NCI-H345 treated with DMSO at 0.1 percent for 48 hours (cell line): ENCODE results near the gene RGS19.

Experiments used
- DNase-seq: peaks from one replicate; lab custom pipeline; 2025; ENCODE audit not compliant: unreplicated experiment; lab: John Stamatoyannopoulos, UW

RGS19 gene

GRCh38 chr20:64108731-64109681 lies 29.7 kb upstream of the RGS19 start:
- no peak for DNase-seq

GRCh38 chr20:64107736-64108457 lies 28.6 kb upstream of the RGS19 start:
- DNase-seq: no peak

- DNase-seq: no peak
These were observed 27.8 kb upstream of the RGS19 start, which contains the start of gene NPBWR2 for GRCh38 chr20:64106981-64107735. NPBWR2 (minus strand) TSS chr20:64107565; CDS start chr20:64106831, 734 bp downstream.

DNA sequence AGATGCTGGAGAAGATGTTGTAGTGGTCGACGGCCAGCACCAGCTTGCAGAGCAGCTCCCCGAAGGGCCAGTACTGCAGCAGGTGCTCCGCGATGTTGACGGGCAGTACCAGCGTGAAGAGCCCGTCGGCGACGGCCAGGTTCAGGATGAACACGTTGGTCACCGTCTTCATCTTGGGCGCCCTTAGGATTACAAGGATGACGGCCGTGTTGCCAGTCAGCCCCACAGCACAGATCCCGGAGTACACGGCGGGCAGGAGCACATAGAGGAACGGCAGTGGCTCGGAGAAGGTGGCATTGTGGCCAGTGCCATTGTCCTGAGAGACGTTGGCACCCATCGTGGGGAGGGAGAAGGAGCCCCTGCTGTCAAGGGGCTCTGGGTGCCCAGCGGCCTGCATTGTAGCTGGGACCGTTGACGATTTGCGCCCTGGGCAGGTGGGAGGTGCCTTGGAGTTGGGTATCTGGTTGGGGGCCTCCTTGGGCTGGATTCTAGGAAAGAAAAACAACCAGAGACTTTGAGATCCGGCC lies 27.2 kb upstream of the RGS19 start:
- no peak for DNase-seq

- DNase-seq: no peak
These were observed 26.6 kb upstream of the RGS19 start for GRCh38 chr20:64105846-64106434.

DNA sequence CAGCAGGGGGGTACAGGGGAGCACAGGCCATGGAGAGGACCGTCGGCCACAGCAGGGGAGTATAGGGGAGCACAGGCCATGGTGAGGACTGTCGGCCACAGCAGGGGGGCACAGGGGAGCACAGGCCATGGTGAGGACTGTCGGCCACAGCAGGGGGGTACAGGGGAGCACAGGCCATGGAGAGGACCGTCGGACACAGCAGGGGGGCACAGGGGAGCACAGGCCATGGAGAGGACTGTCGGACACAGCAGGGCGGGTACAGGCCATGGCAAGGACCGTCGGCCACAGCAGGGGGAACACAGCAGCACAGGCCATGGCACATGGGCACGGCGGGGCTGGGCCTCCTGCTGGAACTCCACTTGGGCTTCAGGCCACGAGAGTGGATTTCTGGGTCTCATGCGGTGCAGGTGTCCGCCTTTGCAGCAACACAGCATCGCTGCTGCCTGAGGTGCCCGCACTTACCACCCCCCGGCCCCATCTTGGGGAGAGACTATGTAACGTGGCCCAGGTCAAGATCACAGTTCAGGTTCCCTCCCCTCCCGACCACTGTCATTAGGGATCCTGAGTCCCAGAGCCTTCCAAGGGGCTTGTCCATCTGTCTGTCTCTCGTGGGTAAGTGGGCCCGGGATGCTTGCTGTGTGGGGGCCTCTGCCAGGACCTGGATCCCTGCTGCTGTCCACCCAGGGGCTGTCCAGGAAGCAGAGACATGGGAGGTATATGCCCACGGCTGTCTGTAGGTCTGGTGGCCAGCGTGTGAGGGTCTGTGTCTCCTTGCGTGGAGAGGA lies 25.5 kb upstream of the RGS19 start:
- DNase-seq: no peak

GRCh38 chr20:64103871-64104666 lies 24.8 kb upstream of the RGS19 start:
- DNase-seq: no peak

DNA sequence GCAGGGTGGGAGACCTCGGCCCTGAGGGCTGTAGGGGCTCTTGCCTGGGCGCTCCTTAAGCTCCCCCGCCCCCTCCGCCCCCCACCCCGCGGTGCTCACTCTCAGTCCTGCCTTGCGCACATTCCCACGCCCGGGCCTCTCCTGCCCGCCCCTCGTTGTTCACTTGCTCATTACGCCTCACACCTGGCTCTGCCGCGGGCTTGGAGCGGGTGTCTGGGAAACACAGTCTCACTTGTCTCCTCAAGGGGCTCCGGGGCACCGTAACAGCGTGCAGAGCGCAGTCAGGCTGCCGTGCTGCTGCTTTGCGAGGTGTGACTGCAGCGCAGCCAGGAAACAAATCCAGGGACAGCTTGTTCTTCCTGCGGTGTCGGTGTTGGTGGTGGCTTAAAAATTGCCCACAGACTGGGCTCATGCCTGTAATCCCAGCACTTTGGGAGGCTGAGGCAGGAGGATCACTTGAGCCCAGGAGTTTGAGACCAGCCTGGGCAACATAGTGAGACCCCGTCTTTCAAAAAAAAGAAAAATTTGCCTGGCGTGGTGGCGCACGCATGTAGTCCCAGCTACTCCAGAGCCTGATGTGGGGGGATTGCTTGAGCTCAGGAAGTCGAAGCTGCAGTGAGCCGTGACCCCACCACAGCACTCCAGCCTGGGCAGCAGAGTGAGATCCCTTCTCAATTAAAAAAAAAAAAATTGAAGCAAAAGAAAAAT lies 23.5 kb upstream of the RGS19 start:
- DNase-seq: peak; percentile 67

DNA sequence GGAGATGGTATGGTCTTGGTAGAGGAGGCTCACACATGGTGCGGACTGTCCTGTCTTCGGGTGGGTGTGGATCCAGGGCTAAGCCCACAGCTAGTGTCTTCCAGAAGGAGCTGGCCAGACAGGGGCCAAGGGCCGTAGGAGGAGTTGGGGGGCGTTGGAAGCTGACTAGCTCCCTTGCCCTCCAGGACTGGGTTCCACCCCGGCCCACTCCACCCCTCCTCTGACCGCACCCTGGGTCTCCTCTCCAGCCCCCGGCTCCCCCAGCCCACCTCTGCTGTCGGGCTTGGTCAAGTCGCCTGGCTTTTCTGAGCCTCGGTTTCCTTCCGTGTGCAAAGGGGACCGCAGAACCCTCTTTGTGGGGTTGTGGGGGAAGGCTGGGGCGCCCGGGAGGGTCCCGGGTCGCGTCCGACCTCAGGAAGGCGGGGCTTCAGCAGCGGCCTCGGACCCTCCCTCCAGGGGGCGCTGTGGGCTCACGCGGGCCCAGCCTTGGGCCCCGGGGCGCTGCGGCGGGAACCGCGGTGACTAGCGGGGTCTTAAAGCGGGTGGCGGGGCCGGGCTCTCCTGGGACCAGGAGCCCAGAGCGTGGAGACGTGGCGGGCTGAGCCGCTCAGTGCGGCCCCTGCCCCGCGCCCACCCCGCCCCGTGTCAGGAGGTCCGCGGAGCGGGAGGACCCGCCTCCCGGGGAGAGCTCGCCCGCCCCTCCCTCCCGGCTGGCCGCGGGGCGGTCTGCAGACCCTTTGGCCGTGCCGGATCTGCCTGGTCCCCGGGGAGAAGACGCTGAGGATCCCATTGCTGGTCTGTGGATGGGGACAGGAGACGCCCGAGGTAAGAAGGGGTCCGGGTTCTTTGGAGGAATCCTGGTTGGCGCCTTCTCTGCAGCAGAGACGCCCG lies 22.7 kb upstream of the RGS19 start:
- DNase-seq: peak; percentile 42

- no peak for DNase-seq
These were observed 21.8 kb upstream of the RGS19 start for GRCh38 chr20:64100946-64101688.

DNA sequence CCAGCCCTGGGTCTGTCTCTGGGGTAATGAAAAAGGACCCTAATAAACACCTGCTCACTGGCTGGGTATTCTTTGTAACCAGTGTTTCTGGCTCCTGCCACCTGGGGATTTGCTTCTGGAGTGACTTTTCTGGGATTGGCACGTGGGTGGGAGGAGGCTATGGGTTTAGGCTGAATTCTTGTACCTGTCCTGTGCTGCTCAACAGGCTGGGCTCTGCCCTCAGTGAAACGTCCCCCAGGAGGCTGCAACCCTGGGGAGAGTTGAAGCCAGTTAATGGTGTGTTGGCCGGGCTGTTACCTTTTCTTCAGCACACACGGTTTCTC lies 21.2 kb upstream of the RGS19 start:
- no peak for DNase-seq

DNA sequence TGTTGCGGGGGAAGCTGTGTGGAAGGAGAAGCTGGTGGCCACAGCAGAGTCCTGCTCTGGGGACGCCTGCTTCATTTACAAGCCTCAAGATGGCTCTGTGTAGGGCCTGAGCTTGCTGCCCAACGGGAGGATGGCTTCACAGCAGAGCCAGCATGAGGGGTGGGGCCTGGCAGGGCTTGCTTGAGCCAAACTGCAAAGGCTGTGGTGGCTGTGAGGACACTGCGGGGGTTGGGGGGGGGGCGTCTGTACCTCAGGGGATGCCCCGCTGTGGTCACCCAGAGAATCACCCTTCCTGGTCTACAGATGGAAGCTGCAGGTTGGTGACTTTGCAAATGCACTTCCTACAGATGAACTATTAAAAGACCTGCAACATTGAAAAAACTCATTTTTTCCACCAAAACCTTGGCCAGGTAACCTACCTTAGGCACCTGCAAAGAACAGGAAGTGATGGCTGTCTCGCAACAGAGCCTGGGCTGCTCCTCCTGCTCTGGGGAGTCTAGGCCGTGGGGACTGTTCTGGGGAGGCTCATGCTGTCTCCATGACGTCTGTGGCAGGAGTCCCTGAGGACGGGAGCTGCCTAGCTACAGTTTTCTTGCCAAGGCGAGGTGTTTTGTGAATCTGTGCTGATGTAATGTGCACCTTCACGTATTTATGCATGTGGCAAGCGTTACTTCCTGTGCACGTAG lies 20.7 kb upstream of the RGS19 start:
- DNase-seq: no peak

DNA sequence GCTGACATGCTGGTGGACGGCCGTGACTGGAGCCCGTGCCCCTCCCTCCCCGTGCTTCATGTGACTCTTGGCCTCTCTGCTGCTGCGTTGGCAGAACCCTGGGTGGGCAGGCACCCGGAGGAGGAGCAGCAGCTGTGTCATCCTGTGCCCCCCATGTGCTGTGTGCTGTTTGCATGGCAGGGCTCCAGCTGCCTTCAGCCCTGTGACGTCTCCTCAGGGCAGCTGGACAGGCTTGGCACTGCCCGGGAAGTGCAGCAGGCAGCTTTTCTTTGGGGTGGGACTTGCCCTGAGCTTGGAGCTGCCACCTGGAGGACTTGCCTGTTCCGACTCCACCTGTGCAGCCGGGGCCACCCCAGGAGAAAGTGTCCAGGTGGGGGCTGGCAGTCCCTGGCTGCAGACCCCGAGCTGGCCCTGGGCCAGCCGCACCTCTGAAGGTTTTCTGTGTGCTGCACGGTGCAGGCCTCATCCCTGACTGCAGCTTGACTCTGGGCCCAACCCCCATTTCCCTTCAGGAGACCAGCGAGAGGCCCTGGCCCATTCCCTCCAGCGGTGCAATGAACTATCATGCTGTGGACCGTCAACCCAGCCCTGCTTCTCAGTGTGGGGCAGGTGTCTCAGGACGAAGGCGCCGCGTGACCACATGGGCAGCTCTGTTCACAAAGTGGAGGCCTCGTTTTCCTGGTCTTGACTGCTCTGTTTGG lies 19.9 kb upstream of the RGS19 start:
- peak; percentile 49 for DNase-seq

DNA sequence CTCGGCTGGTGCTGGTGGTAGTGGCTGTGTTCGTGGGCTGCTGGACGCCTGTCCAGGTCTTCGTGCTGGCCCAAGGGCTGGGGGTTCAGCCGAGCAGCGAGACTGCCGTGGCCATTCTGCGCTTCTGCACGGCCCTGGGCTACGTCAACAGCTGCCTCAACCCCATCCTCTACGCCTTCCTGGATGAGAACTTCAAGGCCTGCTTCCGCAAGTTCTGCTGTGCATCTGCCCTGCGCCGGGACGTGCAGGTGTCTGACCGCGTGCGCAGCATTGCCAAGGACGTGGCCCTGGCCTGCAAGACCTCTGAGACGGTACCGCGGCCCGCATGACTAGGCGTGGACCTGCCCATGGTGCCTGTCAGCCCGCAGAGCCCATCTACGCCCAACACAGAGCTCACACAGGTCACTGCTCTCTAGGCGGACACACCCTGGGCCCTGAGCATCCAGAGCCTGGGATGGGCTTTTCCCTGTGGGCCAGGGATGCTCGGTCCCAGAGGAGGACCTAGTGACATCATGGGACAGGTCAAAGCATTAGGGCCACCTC lies 19.2 kb upstream of the RGS19 start:
- DNase-seq: no peak

DNA sequence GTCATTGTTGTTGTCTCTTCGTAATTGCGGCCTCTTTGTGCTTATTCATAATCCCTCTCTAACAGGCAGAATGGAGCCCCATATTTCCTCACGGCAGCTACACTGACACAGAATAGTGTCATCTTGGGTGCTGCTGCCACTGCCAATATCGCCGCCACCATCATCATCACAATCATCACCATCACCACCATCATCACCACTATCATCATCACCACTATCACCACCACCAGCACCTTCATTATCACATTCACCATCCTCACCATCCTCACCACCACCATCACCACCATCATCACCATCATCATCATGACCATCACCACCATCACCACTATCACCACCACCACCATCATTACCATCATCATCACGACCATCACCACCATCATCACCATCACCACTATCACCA lies 17.2 kb upstream of the RGS19 start:
- no peak for DNase-seq

GRCh38 chr20:64095927-64096326 lies 16.6 kb upstream of the RGS19 start:
- DNase-seq: no peak
